OCI-LY7 (cell line): ENCODE results near the gene PHOX2B. TPM values are rescaled to one million over a fixed set of nuclear protein-coding genes. Genes with fewer than 3 reads are reported as not detected.

Source experiments
- BruUV-seq: library from RNA; stranded (reverse); fragments of 400-500 nt; replicated peaks from 2 replicates; lab custom pipeline; 2021; lab: Mats Ljungman, UMichigan
- CTCF ChIA-PET: fragments of 300-600 bp; sonication (Branson Sonifier 250); formaldehyde crosslinking; loops from one replicate; lab custom pipeline; 2022; ENCODE audit warnings: antibody characterized with exemption; ENCODE audit not compliant: unreplicated experiment; lab: Charles Lee
- POLR2A ChIA-PET: fragments of 300-600 bp; sonication (Branson Sonifier 250); formaldehyde crosslinking; loops from one replicate; lab custom pipeline; 2022; ENCODE audit warnings: antibody characterized with exemption; lab: Charles Lee
- DNase-seq: peaks from one replicate; pipeline ENCODE4 v3.0.0-alpha.2; 2015; ENCODE audit warnings: low spot score
- H2AFZ ChIP-seq: fragments of 200-600 bp; sonication (generic), shearing (Covaris generic); 2 replicates; pipeline ENCODE4 v1.6.1; 2014; ENCODE audit warnings: mild to moderate bottlenecking, antibody characterized with exemption, low read length, moderate library complexity
- H3K27ac ChIP-seq: fragments of 200-600 bp; sonication (generic); 2 replicates; pipeline ENCODE4 v1.5.1; 2014; ENCODE audit warnings: mixed run types, low read depth, mild to moderate bottlenecking, moderate library complexity, low read length, inconsistent platforms; ENCODE audit not compliant: poor library complexity, severe bottlenecking
- H3K36me3 ChIP-seq: fragments of 200-600 bp; sonication (generic); 2 replicates; pipeline ENCODE4 v1.6.1; 2014; ENCODE audit warnings: mild to moderate bottlenecking, antibody characterized with exemption, low read length, moderate library complexity, mixed read lengths; ENCODE audit not compliant: insufficient read depth
- H3K4me1 ChIP-seq: fragments of 200-600 bp; sonication (generic); 2 replicates; pipeline ENCODE4 v1.5.1; 2014; ENCODE audit warnings: mild to moderate bottlenecking, low read length; ENCODE audit not compliant: insufficient read depth, poor library complexity, severe bottlenecking
- H3K4me2 ChIP-seq: fragments of 200-600 bp; sonication (generic); 2 replicates; pipeline ENCODE4 v1.6.1; 2014; ENCODE audit warnings: mild to moderate bottlenecking, low read length
- H3K4me3 ChIP-seq: fragments of 200-600 bp; sonication (generic); 2 replicates; pipeline ENCODE4 v1.5.1; 2014; ENCODE audit warnings: mild to moderate bottlenecking, low read depth, low read length; ENCODE audit not compliant: poor library complexity, severe bottlenecking
- H3K79me2 ChIP-seq: fragments of 200-600 bp; sonication (generic); 2 replicates; pipeline ENCODE4 v1.6.1; 2016; ENCODE audit warnings: low read depth, mild to moderate bottlenecking, low read length, moderate library complexity, mixed read lengths; ENCODE audit not compliant: insufficient read depth
- H3K9me2 ChIP-seq: fragments of 200-600 bp; sonication (generic); 2 replicates; pipeline ENCODE4 v1.6.1; 2016; ENCODE audit warnings: mild to moderate bottlenecking, low read length, mixed read lengths; ENCODE audit not compliant: insufficient read depth
- H3K9me3 ChIP-seq: fragments of 200-600 bp; sonication (generic); 2 replicates; pipeline ENCODE4 v1.6.1; 2014; ENCODE audit warnings: mild to moderate bottlenecking, mixed run types, low read length, mixed read lengths
- H4K20me1 ChIP-seq: fragments of 200-600 bp; sonication (generic); 2 replicates; pipeline ENCODE4 v1.6.1; 2014; ENCODE audit warnings: mild to moderate bottlenecking, antibody characterized with exemption, low read length, moderate library complexity, mixed read lengths; ENCODE audit not compliant: insufficient read depth
- CTCF ChIP-seq: fragments of 200-600 bp; sonication (generic); conservative IDR thresholded peaks from 2 replicates; pipeline ENCODE4 v1.5.1; 2014; ENCODE audit warnings: mild to moderate bottlenecking, antibody characterized with exemption, low read length, moderate library complexity, mixed read lengths
- EZH2phosphoT487 ChIP-seq: fragments of 200-600 bp; sonication (generic); IDR thresholded peaks from 2 replicates; pipeline ENCODE4 v1.6.1; 2018; ENCODE audit warnings: low read depth, borderline replicate concordance, mild to moderate bottlenecking, mixed run types, antibody characterized with exemption, low read length, moderate library complexity, mixed read lengths
- intact Hi-C: fragments of 100-400 bp; cut with micrococcal nuclease; formaldehyde crosslinking; loops from one replicate; pipeline ENCODE4 v1.10.0; 2022; ENCODE audit not compliant: unreplicated experiment
- total RNA-seq, 2 experiments: library from RNA; depleted of rRNA in 1 of 2; stranded (reverse); fragments of >200 nt in 1 of 2; shearing (Covaris generic) in 1 of 2; gene quantifications; 2 replicates each; pipeline ENCODE4 v1.2.3, GENCODE V29; 2014 to 2022

PHOX2B gene
- total RNA-seq, 2 experiments from 2014 or later = not detected

- Histone ChIP-seq H3K9me2 (no peaks in the 10 kb centered on the region), H3K79me2 (no peaks in the 10 kb centered on the region), H3K4me2 (no peak overlapping the region), H2AFZ (no peak overlapping the region), H3K36me3 (no peaks in the 10 kb centered on the region), H3K4me1 (no peaks in the 10 kb centered on the region), H3K4me3 (no peak overlapping the region), H3K9me3 (no peaks in the 10 kb centered on the region), H3K27ac (no peak overlapping the region), H4K20me1 (no peaks in the 10 kb centered on the region)
- ChIA-PET CTCF (no interaction called here), POLR2A (no interaction called here)
- DNase-seq = no peak
- no peak for TF ChIP-seq CTCF
- no peak for TF ChIP-seq EZH2phosphoT487
- intact Hi-C loops = no loop called here
- no TSS peak for BruUV-seq
Measured at GRCh38 chr4:41776466-41776865, 27.9 kb upstream of the PHOX2B start.

GRCh38 chr4:41763729-41764128 lies 15.2 kb upstream of the PHOX2B start:
- ChIA-PET POLR2A (no interaction called here), CTCF (no interaction called here)
- H2AFZ ChIP-seq = no peak overlapping the region
- TF ChIP-seq CTCF (no peak), EZH2phosphoT487 (no peak)
- no peaks in the 10 kb centered on the region for H4K20me1 ChIP-seq
- intact Hi-C loops = no loop called here
- DNase-seq = no peak
- H3K79me2 ChIP-seq = no peaks in the 10 kb centered on the region
- H3K4me3 ChIP-seq = no peak overlapping the region
- H3K4me2 ChIP-seq = no peak overlapping the region
- H3K4me1 ChIP-seq = no peaks in the 10 kb centered on the region
- no peak overlapping the region for H3K27ac ChIP-seq
- no peaks in the 10 kb centered on the region for H3K9me2 ChIP-seq
- H3K9me3 ChIP-seq = no peaks in the 10 kb centered on the region
- no peaks in the 10 kb centered on the region for H3K36me3 ChIP-seq
- no TSS peak for BruUV-seq

- no peak overlapping the region for H2AFZ ChIP-seq
- intact Hi-C loops = no loop called here
- no peaks in the 10 kb centered on the region for H3K4me1 ChIP-seq
- H3K27ac ChIP-seq = no peak overlapping the region
- no peaks in the 10 kb centered on the region for H3K36me3 ChIP-seq
- BruUV-seq = no TSS peak
- ChIA-PET POLR2A (interaction anchor here (0.7 kb wide), 2 partner anchors 37 to 1071 kb away, joined by 3 read pairs; no protein-coding TSS in a partner anchor), CTCF (no interaction called here)
- H3K9me3 ChIP-seq = no peaks in the 10 kb centered on the region
- no peaks in the 10 kb centered on the region for H3K9me2 ChIP-seq
- no peaks in the 10 kb centered on the region for H3K79me2 ChIP-seq
- no peak for DNase-seq
- no peak for TF ChIP-seq EZH2phosphoT487
- TF ChIP-seq CTCF = no peak
- no peaks in the 10 kb centered on the region for H4K20me1 ChIP-seq
- no peak overlapping the region for H3K4me3 ChIP-seq
- H3K4me2 ChIP-seq = no peak overlapping the region
Measured at GRCh38 chr4:41758884-41759283, 10.4 kb upstream of the PHOX2B start.
